Measurements from ENCODE around the gene SOX9. TPM values are rescaled to one million over a fixed set of nuclear protein-coding genes. Genes with fewer than 3 reads are reported as not detected.

SOX9 gene
- total RNA-seq, 1 donor from 2014 or later = 54.0 TPM

DNA sequence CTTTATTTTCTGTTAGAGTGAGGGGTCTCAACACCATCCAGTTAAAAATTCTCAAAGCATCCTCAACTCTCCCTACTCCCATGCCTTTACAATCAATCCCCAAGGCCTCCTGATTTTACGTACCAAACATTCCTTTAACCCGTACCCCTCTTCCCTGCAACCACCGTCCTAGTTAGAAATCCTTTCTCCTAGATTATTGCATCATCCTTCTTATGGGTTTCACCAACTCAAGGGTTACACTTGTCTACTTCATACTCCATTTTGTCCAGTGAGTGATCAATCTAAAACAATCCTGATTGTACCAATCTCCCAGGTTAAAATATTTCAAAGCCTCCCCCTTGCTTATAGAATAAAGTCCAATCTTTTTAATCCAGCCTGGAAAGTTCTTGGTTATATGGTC is 24.7 kb downstream of the SOX9 start:
- Mint-ChIP-seq H3K9me3 (peaks cover 5% of the 10 kb centered on the region), H3K4me3 (no peak overlapping the region), H3K27ac (no peak overlapping the region), H3K27me3 (peaks cover 36% of the 10 kb centered on the region), H3K36me3 (no peaks in the 10 kb centered on the region), H3K4me1 (ENCODE audit: unreplicated experiment) (peaks cover 9% of the 10 kb centered on the region)
- TF ChIP-seq, protein P1, sequence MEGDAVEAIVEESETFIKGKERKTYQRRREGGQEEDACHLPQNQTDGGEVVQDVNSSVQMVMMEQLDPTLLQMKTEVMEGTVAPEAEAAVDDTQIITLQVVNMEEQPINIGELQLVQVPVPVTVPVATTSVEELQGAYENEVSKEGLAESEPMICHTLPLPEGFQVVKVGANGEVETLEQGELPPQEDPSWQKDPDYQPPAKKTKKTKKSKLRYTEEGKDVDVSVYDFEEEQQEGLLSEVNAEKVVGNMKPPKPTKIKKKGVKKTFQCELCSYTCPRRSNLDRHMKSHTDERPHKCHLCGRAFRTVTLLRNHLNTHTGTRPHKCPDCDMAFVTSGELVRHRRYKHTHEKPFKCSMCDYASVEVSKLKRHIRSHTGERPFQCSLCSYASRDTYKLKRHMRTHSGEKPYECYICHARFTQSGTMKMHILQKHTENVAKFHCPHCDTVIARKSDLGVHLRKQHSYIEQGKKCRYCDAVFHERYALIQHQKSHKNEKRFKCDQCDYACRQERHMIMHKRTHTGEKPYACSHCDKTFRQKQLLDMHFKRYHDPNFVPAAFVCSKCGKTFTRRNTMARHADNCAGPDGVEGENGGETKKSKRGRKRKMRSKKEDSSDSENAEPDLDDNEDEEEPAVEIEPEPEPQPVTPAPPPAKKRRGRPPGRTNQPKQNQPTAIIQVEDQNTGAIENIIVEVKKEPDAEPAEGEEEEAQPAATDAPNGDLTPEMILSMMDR (conservative IDR thresholded peaks at IDR 0.05) = no peak
- DNase-seq (ENCODE audit: extremely low spot score, unreplicated experiment) = no peak

DNA sequence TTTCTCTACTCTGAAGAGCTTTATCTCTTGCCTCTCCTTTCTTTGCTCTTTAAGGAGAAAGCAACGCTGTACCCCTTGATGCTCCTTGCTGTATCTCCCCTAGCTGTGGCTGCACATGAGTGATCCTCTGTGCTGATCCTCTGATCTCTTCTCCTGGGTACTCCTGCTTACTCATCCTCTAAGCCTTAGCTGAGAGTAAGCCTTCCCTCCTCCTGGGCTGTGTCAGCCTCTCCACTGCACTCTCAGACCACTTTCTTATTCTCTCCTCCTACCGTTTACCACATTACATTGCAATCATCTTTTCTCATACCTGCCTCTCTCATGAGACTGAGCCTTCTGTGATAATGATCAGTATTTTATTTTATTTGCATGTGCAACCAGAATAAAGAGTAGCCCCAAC is 25.1 kb downstream of the SOX9 start:
- no peak overlapping the region for H3K27ac Mint-ChIP-seq
- peaks cover 5% of the 10 kb centered on the region for H3K9me3 Mint-ChIP-seq
- TF ChIP-seq, protein P1 (conservative IDR thresholded peaks at IDR 0.05) = no peak
- peaks cover 36% of the 10 kb centered on the region for H3K27me3 Mint-ChIP-seq
- H3K4me1 Mint-ChIP-seq (ENCODE audit: unreplicated experiment) = peaks cover 9% of the 10 kb centered on the region
- DNase-seq (ENCODE audit: extremely low spot score, unreplicated experiment) = no peak
- no peak overlapping the region for H3K4me3 Mint-ChIP-seq
- no peaks in the 10 kb centered on the region for H3K36me3 Mint-ChIP-seq

DNA sequence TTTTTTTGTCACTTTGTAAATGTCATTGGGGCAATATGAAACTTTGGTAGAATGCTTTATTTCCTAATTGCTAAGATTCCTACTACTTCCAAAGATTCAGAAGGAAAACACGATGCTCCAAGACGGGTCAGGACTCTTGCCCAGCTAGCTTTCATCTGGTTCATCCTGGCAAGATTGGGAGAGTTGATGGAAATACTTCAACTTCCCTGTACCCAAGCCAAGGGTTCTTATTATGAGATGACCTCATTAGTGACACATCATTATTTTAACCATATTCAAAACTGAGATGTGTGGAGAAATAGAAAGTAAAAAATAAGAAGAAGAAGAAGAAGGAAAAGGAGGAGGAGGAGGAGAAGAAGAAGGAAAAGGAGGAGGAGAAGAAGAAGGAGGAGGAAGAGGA is 25.6 kb downstream of the SOX9 start:
- no peaks in the 10 kb centered on the region for H3K36me3 Mint-ChIP-seq
- no peak overlapping the region for H3K27ac Mint-ChIP-seq

DNA sequence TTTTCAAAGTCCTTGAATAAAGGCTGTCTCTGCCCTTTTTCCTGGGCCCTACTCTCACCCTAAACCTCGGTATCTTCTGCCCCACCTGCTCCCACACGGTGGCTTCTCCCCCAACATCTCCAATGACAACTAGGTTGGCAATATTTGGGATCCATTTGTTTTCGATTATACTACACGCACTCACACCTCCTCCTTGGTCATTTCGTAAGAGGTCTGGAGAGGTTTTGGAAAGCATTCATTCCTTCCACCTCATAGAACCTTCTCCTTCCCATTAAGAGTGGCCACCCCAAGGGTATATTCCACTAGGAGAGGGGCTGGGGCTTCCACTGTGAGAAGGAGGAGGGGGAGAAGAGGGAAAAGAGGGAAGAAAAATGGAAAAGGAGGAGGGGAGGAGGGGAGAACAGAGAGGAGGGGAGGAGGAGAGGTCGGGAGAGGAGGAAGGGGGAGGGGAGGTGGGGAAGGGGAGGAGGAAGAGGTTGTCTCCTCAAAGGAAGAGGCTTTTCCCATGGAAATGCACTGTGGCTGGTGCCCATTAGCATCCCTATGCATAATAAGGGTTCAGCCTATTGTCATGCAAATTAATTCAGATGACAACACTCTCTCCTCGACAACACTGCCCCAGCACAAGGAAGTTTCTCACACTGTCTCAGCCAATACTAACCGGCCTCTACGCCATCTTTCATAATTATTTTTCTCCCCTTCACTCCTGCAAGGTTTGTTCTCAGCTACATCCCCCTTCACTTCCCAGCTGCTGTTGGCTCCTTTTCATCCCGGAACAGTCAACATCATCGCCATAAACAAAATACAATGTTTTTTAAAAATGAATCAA is 30.0 kb downstream of the SOX9 start:
- no peak overlapping the region for H3K4me3 Mint-ChIP-seq
- peaks cover 10% of the 10 kb centered on the region for H3K4me1 Mint-ChIP-seq (ENCODE audit: unreplicated experiment)
- peaks cover 5% of the 10 kb centered on the region for H3K9me3 Mint-ChIP-seq
- peak overlapping the region; percentile 48 for H3K27ac Mint-ChIP-seq
- peaks cover 44% of the 10 kb centered on the region for H3K27me3 Mint-ChIP-seq
- DNase-seq (ENCODE audit: extremely low spot score, unreplicated experiment) = no peak
- no peaks in the 10 kb centered on the region for H3K36me3 Mint-ChIP-seq
- TF ChIP-seq, protein P1 (conservative IDR thresholded peaks at IDR 0.05) = no peak

More for the DNA sequence above, 25.6 kb downstream of the SOX9 start:
- peaks cover 13% of the 10 kb centered on the region for H3K4me1 Mint-ChIP-seq (ENCODE audit: unreplicated experiment)
- no peak for DNase-seq (ENCODE audit: extremely low spot score, unreplicated experiment)
- peaks cover 40% of the 10 kb centered on the region for H3K27me3 Mint-ChIP-seq
- H3K4me3 Mint-ChIP-seq = no peak overlapping the region
- peaks cover 5% of the 10 kb centered on the region for H3K9me3 Mint-ChIP-seq
- TF ChIP-seq, protein P1 (conservative IDR thresholded peaks at IDR 0.05) = no peak

DNA sequence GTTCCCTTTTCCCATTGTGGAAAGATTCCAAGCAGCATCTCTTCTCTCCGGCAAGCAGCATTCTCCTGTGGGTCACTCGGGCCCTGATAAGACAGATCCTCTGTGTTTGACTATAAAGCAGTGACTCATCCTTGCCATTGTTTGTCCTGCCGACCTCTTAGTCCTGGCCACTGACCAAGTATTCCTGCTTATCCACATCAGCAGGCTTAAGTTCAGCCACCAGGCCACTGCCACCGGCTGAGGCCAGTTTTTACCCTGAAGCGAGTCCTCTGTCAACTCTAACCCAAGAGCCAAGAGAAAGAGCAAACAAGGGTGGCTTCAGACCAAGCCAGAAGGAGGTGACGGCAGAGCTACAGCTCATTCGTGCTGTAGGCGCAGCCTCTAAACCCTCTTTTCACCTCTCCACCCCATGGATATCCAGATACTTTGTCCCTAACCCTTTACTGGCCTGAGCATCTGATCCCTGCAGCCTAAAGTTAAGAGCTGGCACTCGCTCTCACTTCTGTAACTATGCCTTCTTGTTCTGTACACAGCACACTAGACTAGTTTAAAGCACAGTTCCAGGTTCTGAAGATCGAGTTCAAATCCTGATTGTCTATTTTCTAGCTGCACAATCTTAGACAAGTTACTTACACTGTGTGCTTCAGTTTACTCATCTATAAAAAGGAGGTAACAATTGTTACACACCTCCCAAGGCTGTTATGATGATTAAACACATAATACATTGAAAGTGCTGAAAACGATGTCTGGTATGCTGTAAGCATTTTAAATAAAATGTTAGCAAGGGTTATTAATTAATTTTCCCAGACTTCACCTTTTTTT is 31.0 kb downstream of the SOX9 start:
- Mint-ChIP-seq H3K36me3 (no peaks in the 10 kb centered on the region), H3K4me1 (ENCODE audit: unreplicated experiment) (peaks cover 10% of the 10 kb centered on the region), H3K27me3 (peaks cover 37% of the 10 kb centered on the region), H3K9me3 (peaks cover 5% of the 10 kb centered on the region), H3K4me3 (no peak overlapping the region), H3K27ac (peak overlapping the region; percentile 48)
- DNase-seq (ENCODE audit: extremely low spot score, unreplicated experiment) = no peak
- TF ChIP-seq, protein P1 (conservative IDR thresholded peaks at IDR 0.05) = no peak
